ENCODE results near the gene SELENOP.

DNA sequence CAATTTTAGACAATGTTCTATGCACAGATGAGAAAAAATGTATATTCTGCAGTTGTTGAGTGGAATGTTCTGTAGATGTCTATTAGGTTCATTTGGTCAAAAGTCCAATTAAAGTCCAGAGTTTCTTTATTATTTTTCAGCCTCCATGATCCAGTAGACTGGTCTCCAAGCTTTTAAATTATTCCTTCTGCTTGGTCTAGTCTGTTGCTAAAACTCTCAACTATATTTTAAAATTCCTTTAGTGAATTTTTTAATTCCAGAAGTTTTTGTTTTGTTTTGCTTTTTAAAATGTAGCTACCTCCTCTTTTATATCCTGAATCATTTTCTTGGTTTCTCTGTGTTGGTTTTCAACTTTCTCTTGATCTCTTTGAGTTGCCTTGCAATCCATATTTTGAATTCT lies 24.6 kb downstream of the SELENOP start:
- TF ChIP-seq, protein P1, sequence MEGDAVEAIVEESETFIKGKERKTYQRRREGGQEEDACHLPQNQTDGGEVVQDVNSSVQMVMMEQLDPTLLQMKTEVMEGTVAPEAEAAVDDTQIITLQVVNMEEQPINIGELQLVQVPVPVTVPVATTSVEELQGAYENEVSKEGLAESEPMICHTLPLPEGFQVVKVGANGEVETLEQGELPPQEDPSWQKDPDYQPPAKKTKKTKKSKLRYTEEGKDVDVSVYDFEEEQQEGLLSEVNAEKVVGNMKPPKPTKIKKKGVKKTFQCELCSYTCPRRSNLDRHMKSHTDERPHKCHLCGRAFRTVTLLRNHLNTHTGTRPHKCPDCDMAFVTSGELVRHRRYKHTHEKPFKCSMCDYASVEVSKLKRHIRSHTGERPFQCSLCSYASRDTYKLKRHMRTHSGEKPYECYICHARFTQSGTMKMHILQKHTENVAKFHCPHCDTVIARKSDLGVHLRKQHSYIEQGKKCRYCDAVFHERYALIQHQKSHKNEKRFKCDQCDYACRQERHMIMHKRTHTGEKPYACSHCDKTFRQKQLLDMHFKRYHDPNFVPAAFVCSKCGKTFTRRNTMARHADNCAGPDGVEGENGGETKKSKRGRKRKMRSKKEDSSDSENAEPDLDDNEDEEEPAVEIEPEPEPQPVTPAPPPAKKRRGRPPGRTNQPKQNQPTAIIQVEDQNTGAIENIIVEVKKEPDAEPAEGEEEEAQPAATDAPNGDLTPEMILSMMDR (conservative IDR thresholded peaks at IDR 0.05) = no peak
- TF ChIP-seq EZH2 (IDR thresholded peaks at IDR 0.05; ENCODE audit: low read depth) = no peak
